ENCODE data around the gene WDR5.

Gene WDR5

DNA sequence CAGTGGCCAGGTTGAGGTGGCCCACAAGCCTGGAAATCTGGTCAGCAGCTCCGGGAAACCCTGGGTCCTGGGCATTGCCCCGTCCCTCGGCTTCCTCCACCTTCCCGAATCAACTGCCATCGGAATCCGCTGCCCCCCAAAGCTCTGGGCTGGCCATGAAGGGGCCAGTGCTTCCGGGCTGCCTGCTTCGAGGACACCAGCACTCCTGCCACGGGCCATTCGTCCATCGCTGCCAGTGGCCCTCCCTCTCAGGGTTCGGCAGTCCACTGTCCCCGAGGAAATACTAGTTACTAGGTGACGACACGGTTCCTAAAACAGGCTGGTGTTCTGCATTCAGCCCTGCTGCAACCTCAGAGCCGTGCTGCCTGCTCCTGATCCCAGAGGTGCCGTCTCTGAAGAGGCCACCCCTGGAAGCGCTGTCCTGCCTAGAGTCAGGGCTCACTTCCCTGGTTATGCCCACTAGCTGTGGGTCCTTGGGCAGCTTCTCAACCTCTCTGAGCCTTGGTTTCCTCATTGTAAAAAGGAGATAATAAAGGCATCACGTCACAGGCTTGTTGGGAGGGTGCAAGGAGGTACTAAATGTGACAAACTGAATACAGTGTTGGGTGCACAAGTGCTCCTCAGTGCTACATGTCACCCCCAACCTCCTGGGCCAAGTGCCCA lies 3.5 kb upstream of the WDR5 start:
- FAIRE-seq, result no peak

DNA sequence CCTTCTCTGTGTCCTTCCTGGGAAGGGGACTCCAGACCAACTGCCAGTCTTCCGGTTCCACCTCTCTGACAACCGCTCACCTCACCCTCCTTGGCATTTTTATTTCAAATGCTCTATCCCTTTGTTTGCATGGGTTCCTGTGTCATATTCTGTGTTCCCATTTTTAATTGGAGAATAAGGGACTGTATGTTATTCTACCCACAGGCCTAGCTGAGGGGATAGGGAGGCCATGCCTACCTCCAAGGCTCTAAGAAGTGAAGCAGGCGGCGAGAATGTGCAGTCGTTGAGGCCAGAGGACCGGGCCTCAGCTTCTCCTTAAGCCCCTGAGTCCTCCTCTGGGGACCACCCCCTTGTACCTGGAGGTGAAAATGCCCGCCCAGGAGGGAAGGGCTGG lies 936 bp upstream of the WDR5 start:
- no peak for FAIRE-seq

DNA sequence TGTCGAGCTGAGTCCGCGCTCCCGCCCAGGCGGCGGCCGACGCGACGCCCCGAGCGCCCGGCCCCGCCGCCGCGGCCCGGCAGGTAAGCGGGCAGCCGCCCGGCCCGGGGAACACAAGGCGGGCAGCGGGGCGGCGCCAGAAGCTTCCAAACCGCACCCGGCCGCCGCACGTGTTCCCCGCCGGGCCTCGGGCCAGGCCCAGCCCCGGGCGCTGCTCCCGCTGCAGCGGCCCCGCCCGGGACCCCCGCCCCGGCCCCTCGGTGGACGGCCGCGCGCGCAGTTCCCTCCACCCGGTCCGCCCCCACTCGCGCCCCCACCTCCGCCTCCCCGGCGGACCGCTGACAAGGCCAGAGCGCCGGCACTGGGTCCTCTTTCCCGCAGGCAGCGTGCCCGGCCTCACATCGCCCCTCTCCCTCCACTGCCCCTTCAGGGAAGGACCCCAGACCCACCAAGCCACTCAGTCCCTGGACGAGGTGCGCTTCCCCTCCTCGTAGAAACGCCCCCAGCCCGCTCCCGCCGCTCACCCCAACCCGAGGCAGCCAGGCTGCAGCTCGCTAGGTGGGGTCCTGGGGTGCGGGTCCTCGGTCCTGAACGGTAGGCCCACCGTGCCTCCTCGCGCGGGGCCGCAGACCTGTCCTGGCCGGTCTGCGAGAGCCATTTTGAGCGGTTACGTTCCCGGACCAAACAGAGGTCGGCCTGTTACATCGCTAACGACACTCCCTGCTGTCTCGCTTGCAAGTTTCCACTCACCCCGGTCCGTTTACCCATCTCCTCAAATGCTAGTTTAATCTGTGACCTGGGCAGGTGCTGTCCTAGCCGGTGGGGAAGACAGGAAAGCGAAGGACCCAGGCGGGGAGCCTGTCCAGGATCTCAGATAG lies 475 bp downstream of the WDR5 start:
- no peak for FAIRE-seq

DNA sequence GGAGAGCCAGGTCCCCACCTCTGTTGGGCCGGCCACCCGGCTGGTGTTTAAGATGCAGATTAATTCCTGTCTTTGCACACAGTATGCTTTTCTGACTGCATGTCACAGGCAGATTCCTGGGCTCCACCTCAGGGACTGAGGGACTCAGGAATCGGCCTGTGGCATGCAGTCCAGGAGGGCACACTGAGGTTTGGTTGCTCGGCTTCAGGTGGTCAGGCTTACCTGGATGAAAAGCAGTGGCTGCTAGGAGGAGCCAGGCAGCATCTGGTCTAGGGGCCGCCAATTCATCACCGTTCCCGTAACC lies 1.1 kb downstream of the WDR5 start:
- no peak for FAIRE-seq

DNA sequence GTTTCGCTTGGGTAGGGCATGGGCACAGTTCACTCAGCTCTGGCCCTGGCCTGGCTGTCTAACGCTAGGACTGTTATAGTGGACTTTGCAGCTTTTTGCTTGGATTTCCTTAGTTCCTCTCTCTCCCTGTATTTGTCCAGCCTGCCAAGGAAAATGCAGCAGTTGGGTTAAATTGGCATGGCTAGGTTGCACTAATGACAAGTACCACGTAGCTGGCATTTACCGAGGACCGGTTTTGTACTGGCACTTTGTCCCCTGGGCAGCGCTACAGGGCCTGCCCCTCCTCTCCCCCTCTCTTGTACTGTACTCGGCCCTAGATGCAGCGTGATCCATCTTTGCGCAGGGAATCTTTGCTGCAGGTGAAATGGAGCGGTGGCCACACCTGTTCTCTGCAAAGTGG lies 2.4 kb downstream of the WDR5 start:
- no peak for FAIRE-seq

DNA sequence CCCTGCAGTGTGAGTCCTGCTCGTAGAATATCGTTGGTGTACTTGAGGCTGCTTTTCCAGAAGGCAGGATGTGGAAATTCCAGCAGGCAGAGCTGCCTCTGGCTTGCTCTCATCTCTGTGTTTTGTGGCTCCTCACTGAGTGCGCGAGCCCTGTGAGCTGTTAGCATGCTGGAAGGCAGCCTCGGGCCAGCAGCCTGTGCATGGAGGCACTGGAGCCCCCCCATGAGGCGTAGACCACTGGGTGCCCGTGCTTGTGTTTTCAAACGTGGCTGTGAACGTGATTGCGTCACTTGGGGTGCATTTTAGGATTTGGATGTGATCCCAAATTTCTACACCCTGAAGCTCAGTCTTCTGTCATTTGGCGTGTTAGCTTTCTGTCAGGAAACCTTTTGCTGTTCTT lies 3.2 kb downstream of the WDR5 start:
- FAIRE-seq, result no peak

DNA sequence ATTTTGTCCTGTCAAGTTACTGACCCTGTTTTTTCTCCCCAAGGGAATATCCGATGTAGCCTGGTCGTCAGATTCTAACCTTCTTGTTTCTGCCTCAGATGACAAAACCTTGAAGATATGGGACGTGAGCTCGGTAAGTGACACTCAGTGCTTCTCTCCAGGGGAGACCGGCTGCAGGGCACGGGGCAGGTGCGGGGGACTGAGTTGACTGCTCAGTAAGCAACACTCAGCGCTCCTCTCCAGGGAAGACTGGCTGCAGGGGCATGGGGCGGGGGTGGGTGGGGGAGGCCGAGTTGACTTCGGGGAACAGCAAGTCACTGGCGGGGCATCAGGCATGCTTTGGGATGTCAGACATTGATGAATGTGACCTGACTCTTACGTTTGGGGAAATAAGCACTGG lies 6.0 kb downstream of the WDR5 start:
- no peak for FAIRE-seq

DNA sequence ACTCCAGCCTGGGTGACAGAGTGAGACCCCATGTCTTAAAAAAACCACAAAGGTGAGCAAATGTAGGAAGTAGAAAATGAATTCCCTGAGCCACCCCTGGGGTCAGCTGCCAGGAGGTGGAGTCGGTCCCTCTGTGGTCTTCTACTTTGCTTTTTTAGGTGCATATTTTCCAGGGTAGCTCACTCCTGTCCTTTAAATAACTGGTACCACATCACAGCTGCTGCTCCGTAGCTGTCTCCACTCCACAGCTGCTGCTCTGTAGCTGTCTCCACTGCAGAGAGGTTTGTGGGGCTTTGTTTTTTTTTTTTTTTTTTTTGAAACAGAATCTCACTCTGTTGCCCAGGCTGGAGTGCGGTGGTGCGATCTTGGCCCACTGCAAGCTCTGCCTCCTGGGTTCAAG lies 8.9 kb downstream of the WDR5 start:
- FAIRE-seq, result no peak

DNA sequence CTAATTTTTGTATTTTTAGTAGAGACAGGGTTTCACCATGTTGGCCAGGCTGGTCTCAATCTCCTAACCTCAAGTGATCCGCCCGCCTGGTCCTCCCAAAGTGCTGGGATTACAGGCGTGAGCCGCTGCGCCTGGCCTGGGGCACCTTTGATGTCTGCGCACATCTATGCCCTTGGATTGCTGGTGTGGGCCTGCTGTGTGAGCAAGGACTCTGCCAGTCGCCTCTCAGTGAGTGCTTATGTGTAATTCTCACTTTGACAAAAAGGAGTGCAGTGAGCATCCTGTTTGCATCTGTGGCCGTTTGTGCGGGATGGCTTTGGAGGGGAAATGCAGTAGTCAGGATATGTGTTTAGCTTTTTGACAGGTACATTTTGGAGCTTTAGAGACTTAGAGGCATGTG lies 9.4 kb downstream of the WDR5 start:
- FAIRE-seq, result no peak

DNA sequence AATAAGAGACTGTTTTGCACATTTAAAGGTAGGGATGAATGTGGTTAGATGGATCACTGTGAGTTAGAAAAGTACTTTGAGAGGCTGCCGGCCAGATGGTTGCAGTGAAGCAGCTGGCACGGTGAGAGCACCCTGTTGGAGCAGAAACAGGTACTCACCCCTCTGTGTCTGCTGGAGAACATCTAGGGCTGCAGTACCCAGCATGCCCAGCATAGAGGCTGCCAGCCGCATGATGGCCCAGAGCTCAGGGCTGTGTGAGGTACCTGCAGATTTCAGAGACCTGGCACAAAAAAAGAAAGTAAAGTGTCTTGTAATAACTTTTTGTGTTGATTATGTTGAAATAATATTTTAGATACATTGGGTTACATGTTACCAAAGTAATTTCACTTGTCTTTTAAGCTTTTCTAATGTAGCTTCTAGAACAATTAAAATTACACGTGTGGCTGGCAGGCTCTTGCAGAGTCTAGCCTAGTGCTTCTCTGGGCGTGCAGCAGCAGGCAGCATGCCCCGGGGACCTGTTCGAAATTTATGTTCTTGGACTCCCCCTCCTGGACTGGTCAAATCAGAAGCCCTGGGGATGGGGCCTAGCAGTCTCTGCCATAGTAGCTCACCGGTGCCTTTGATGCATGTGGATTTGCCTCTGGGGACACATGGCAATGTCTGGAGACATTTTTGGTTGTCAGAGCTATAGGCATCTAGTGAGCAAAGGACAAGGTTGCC lies 11.1 kb downstream of the WDR5 start:
- FAIRE-seq, result no peak

DNA sequence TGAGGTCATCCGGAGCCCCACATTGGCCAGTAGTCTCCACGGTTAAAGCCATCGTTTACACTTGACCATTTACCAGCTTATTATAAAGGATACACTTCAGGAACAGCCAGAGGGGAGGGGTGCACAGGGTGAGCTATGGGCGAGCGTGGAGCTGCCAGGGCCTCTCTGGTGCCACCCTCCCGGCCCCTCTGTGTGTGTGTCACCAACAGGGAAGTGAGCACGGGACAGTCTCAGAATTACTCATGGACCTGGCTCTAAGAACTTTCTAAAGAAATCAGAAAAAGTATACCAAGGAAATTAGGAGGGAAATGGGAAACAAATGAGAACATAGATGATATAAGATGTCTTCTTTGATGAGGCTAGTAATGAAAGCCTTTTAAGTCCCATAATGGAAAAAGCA lies 13.5 kb downstream of the WDR5 start:
- FAIRE-seq, result no peak

DNA sequence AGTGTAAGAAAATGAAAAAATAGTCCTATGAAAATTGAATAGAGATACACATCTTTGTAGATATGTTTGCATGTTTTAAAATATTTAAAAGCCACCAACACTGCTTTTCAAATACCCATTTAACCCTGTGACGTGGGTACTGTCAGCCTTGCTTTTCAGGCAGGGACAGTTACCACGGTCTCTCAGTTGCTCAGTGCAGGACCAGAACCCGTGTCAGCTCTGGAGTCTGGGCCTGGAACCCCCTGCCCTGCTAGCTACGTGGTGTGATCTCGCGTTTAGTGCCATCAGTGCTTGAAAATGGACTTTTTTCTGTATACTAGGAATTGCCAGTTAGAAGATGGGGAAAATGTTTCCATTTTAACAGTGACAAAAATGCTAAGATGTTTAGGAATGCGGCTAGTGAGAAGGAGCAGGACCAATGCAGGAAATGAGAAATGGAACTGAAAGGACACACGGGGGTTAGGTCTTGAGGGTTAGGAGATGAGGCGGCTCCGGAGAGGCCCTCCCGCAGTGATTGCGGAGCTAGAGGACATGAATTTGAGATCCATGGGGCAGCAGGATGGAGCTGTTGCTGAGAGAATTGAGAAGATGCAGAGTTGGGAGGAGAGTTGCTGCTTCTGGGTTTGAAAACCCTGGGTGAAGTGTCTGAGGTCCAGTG lies 14.8 kb downstream of the WDR5 start:
- FAIRE-seq, result no peak

DNA sequence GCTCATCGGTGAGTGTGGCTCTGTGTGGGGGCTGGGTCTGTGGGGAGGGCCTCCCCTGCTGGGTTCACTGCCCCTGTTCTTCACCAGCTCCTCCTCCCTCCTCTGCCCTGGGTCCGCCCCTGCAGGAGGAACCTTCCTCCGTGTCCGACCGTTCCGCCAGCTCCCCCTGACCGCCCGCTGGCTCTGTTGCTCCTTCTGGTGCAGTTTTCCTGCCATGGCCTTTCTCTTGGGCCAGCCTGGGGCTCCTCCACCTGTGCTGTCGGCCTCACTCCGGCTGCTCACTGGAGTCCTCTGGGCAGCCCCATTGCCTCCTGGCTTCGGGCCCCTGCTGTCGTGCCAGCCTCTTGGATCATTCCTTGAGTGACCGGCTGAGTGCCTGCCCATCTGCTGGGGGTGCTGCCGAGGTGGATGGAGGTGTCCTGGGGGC lies 16.2 kb downstream of the WDR5 start:
- no peak for FAIRE-seq

DNA sequence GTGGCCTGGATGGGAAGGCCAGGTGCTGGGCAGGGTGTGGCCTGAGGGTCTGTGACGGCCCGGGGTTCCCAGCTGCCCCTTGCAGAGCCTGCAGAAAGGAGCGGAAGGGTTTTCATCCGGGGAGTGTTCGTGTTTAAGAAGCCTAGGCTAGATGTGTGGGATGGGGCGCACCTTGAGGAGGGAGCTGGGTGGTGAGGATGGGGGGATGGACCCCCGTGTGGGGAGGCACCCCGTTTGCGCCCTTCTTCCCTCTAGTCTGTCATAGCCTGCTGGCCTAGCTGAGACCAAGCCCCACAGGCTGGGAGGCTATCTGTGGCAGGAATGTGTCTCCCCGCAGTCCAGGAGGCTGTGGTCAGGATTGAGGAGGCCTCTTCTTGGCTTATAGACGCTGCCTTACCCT lies 16.6 kb downstream of the WDR5 start:
- no peak for FAIRE-seq

DNA sequence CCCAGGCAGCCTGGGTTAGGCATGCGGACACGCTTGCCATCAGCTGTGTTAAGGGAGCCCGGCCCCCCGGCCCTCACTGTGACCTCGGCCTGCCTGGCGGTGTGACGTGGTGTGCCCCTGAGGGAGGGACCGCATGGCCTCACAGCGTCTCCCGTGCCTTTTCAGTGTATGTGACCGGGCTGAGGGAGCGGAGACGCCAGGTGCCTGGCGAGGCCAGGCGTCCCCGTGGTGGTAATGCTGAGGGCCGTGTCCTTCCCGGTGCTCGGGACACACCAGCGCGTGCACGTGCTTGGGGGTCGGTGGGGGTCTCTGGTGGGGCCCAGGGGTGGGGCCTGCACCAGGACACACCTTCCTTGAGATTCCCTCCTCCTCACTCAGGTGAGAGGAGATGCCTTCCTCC lies 17.6 kb downstream of the WDR5 start:
- FAIRE-seq, result no peak

DNA sequence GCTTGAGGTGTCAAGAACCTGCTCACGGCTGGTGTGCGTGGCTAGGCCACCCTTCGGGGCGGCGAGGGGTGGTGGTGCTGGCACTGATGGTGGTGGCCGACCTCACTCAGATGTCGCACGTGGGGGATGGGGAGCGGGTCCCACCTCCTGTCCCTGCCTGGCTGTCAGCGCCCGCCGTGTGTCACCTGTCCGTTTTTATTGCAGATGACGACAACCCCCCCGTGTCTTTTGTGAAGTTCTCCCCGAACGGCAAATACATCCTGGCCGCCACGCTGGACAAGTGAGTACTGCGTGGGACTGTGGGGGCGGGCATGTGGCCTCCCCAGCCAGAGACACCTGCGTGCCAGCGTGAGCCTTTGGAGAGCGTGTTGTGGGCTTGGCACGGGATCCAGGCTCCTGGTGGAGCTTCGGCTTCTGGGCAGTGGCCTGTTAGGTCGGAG lies 18.4 kb downstream of the WDR5 start:
- no peak for FAIRE-seq

DNA sequence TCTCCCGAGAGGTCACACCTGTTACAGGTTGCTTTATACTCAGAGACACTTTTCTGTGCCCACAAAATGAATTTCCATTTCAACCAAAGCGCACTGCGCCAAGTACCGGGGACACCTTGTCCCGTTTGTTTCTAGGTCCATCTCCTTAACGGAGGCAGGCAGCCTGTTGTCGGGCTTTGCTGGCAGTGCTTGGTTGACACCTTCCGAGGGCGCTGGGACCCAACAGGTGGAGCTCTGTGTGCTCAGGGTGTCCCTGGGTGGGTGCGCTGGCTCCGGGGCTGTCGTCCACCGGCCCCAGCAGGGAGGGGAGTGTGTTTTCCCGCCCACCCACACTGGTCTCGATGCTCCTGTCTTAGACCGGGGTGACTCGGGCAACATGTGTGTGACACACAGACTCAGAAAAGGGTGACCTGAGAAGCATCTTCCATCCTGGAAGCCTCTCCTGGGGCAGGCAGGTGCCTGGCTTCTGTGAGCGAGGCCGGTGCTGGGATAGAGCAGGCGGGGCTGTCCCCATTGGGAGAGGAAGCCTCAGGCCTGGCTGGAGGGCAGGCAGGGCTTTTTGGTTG lies 20.0 kb downstream of the WDR5 start:
- FAIRE-seq, result no peak

DNA sequence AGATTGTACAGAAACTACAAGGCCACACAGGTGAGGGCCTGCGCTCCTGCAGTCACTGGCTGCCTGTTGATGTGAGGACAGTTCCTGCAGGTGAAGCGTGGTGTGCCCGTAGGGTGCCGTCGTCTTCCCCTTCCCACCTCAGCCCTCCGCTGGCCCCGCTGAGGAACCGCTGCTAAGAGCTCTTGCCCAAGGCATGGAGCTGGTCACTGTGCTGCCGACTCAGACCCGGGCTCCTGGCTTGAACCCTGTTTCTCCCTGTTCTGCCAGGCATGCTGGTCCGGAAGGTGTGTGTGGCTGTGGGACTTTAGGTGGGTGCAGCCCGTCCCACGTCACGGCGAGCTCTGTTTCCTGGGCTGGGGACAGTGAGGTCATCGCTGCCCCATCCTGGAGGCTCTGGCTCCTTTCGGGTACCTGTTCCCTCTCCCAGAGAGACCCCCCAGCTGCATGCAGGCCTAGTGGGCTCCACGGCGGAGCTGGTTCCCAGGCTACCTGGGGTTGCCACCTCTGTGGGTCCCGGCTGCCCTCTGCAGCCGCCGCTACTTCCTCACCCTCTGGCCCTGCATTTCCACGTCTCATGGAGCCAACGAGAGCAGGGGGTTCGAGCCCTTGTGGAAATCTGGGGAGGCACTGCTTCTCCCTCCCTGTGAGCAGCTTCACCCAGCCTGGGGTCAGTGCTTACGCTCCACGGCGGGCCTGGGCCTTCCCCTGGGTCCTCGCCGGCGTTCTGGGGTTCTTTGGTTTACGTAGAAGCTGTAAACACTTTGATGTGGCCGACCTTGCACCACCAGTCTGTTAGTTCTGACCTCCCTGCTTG lies 20.9 kb downstream of the WDR5 start:
- no peak for FAIRE-seq

DNA sequence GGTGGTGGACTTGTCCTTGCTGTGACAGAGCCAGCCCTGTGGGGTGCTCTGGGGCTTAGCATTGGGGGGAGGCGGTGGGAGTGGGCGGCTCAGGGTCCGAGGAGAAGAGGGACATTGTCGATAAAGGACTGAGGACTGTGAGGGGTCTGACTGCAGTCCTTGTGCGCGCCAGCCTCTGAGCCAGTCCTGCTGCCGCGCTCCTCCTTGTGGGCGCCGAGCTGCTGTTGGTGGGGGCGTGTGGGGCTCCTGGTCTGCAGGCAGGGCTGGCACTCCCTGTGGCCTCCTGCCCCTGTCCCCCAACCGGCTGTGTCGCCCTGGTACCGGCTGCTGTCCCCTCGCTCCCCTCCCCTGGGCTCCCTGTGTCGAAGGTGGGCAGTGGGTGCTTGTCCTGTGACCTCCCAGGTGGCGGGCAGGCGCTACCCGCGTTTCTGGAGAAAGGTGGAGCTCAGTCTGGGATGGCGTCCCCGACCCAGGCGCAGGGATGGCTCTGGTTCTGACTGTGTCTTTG lies 21.6 kb downstream of the WDR5 start:
- FAIRE-seq, result no peak

DNA sequence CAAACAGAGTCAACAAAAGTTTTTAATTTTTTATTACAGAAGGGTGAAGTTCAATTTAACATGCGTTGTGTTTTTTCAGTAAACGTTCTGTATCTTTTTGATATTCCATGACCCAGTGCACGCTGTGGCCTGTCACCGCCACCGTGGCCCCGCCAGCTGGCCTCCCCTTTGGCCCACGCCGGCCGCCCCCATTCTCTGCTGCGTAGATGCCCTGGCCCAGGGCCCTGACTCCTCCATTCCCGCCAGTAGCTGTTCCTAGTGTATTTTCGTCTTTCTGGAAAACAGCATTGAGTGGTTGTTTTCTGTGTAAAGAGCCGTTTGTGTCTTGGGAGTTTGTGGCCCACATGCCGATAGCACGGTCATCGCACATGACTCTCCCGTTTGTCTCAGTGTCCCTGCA lies 22.4 kb downstream of the WDR5 start:
- FAIRE-seq, result no peak

DNA sequence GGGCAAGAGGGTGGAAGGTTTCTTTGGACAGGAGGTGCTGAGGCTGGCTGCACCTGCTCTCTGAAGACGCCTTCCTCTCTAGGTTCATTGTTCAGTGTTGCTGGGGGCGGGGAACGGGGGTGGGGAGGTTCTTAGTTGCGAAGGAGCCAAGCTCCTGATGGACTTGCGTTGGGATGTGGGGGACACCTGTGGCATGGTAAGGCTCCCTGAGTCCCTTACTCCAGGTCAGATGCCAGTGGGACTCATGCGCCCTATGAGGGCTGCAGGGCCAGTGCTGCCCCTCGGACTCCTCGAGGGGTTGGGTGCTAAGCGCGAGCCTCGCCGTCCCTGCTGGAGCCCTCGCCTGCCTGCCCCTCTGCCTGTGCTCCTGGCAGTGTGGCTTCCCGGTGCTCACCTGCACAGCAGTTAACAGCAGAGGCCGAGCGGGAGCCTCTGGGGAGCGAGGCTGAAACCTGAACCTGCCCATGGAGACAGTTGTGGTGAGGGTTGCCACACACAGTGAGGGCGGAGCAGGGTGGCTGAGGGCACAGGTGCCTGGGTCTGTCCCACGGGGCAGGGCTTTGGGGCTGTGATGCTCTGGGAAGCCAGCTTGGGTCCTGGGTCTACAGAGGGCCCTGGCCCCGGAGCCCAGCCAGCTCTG lies 23.0 kb downstream of the WDR5 start:
- no peak for FAIRE-seq
